Breast epithelium (tissue), 4 donors: ENCODE results near the gene SCAF4. TPM values are rescaled to one million over a fixed set of nuclear protein-coding genes. Genes with fewer than 3 reads are reported as not detected.
"Not testable (repeated sequence)": the region's sequence is repeated elsewhere in the genome, so short reads cannot be mapped to it uniquely, and the experiment has no call there.

ENCODE experiments used
- DNase-seq, 2 donors: peaks; one replicate each; pipeline ENCODE4 v3.0.0-alpha.2; 2019; ENCODE audit warnings: low spot score in 2 of 2
- H3K27ac ChIP-seq, 2 donors: fragments of 200-600 bp; sonication (generic) in 1 of 2; one replicate each; pipeline ENCODE4 v1.5.1; 2016 to 2019; ENCODE audit warnings: mild to moderate bottlenecking in 1 of 2
- H3K27me3 ChIP-seq, 2 donors: fragments of 200-600 bp; sonication (generic) in 1 of 2; one replicate each; pipeline versions ENCODE4 v1.5.1 to v1.6.0; 2017 to 2019; ENCODE audit warnings: control low read depth in 1 of 2, mild to moderate bottlenecking in 1 of 2
- H3K36me3 ChIP-seq: fragments of 200-600 bp; one replicate; pipeline ENCODE4 v1.5.1; 2019
- H3K4me1 ChIP-seq, 2 donors: fragments of 200-600 bp; sonication (generic); one replicate each; pipeline ENCODE4 v1.5.1; 2016 to 2019; ENCODE audit warnings: control low read depth in 1 of 2
- H3K4me3 ChIP-seq, 3 donors: fragments of 200-600 bp; sonication (generic); 1 replicate in 2 of 3; 2 replicates in 1 of 3; pipeline ENCODE4 v1.5.1; 2016 to 2019; ENCODE audit warnings: mild to moderate bottlenecking in 3 of 3, moderate library complexity in 2 of 3
- H3K9me3 ChIP-seq, 2 donors: fragments of 200-600 bp; sonication (generic) in 1 of 2; one replicate each; pipeline ENCODE4 v1.5.1; 2016 to 2019; ENCODE audit warnings: control low read depth in 1 of 2
- POLR2A ChIP-seq: fragments of 450-650 bp; IDR thresholded peaks from one replicate; pipeline ENCODE4 v1.6.1; 2016; ENCODE audit warnings: antibody characterized with exemption, mild to moderate bottlenecking, moderate library complexity
- POLR2AphosphoS5 ChIP-seq, 3 donors: sonication (generic); formaldehyde crosslinking; IDR thresholded peaks; one replicate each; pipeline ENCODE4 v1.6.1; 2017; ENCODE audit warnings: antibody characterized with exemption in 3 of 3
- intact Hi-C: fragments of 100-400 bp; cut with DNase I; formaldehyde crosslinking; loops from one replicate; pipeline ENCODE4 v1.15.1; 2023; ENCODE audit warnings: low total_unique reads
- total RNA-seq, 3 donors: library from RNA; depleted of rRNA; stranded (reverse); fragments of >200 nt; gene quantifications; one replicate each; pipeline ENCODE4 v1.1.0, GENCODE V29; 2016
- TF ChIP-seq, protein P1 (sequence below), 3 donors: fragments of 450-650 bp; IDR thresholded peaks; one replicate each; pipeline ENCODE4 v1.5.1; 2016 to 2017; ENCODE audit warnings: antibody characterized with exemption in 3 of 3, mild to moderate bottlenecking in 3 of 3, moderate library complexity in 3 of 3

SCAF4 gene
- total RNA-seq, 3 donors from 2014 or later = 17.4 to 22.8 (median 18.4) TPM

DNA sequence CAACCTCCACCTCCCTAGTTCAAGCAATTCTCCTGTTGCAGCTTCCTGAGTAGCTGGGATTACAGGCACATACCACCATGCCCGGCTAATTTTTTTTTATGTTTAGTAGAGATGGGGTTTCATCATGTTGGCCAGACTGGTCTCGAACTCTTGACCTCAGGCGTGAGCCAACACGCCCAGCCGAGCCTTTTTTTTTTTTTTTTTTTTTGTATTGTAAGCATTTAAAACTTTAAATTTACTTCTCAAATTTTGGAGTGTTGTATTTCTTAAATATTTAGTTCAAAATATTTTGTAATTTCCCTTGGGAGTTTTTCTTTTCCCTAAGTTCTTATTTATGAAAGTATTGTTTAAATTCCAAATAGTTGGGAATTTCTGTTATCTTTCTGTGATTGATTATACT is 9.2 kb upstream of the SCAF4 start:
- no peak for DNase-seq
- Histone ChIP-seq H3K4me3 (no peak overlapping the region), H3K9me3 (no peaks in the 10 kb centered on the region), H3K36me3 (no peaks in the 10 kb centered on the region), H3K27me3 (no peaks in the 10 kb centered on the region), H3K4me1 (no peaks in the 10 kb centered on the region), H3K27ac (no peak overlapping the region)
- no peak for TF ChIP-seq POLR2AphosphoS5 (IDR thresholded peaks at IDR 0.05)
- TF ChIP-seq, protein P1, sequence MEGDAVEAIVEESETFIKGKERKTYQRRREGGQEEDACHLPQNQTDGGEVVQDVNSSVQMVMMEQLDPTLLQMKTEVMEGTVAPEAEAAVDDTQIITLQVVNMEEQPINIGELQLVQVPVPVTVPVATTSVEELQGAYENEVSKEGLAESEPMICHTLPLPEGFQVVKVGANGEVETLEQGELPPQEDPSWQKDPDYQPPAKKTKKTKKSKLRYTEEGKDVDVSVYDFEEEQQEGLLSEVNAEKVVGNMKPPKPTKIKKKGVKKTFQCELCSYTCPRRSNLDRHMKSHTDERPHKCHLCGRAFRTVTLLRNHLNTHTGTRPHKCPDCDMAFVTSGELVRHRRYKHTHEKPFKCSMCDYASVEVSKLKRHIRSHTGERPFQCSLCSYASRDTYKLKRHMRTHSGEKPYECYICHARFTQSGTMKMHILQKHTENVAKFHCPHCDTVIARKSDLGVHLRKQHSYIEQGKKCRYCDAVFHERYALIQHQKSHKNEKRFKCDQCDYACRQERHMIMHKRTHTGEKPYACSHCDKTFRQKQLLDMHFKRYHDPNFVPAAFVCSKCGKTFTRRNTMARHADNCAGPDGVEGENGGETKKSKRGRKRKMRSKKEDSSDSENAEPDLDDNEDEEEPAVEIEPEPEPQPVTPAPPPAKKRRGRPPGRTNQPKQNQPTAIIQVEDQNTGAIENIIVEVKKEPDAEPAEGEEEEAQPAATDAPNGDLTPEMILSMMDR (IDR thresholded peaks at IDR 0.05) = no peak
- no peak for TF ChIP-seq POLR2A
- intact Hi-C loops = no loop called here

DNA sequence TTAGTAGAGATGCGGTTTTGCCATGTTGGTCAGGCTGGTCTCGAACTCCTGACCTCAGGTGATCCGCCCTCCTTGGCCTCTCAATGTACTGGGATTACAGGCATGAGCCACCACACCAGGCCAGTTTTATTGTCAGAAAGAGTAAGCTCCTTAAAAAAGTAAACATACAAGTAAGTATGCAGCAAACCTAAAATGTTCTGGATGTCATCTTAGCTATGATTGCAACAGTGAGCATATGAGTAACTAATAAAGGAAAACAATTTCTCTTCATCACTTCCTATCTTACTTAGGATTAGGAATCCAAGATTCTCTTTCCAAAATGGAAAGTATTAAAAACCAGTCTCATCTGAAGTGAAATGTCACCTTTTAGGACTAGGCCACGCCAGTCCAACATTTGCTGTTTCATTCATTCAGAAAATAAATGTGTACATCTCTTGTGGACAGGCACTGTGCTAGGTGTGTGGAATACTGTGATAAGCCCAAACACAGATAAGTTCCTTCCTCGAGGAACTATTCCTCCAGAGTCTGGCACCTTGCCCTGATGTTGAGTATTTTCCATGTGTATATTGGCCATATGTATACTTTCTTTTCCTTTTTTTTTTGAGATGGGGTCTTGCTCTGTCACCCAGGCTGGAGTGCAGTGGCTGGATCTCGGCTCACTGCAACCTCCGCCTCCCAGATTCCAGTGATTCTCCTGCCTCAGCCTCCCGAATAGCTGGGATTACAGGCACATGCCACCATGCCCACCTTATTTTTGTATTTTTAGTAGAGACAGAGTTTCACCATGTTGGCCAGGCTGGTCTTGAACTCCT is 5.9 kb upstream of the SCAF4 start:
- intact Hi-C loops, DNase-seq, H3K27ac ChIP-seq, H3K4me1 ChIP-seq, H3K9me3 ChIP-seq, H3K27me3 ChIP-seq, H3K4me3 ChIP-seq, H3K36me3 ChIP-seq: not testable (repeated sequence)

DNA sequence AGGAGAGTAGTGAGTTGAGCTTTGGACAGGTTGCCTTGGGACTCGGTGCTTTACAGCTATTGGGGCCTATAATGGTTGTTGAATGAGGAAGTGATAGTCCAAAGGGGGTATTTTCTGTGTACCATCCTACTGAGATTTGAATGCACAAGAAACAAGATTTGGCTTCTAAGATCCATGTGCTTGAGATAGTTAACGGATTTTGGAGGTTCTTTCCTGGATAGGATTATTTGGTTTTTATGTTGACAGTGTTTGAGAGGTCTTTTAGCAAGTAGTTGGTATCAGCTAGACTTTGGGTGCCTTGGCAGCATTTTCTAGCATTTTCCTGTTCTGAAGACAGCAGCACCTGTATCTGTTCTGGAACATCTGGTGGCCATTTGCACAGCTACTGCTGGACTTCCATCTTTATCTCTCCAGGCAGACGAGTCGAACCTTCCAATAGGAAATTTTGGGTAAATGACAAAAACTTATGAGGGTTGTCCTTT is 3.6 kb upstream of the SCAF4 start:
- Histone ChIP-seq H3K4me3 (no peak overlapping the region), H3K27ac (no peak overlapping the region), H3K9me3 (no peaks in the 10 kb centered on the region), H3K4me1 (peaks cover 2 to 6% of the 10 kb centered on the region in 2 donors), H3K36me3 (no peaks in the 10 kb centered on the region), H3K27me3 (no peaks in the 10 kb centered on the region)
- intact Hi-C loops = no loop called here
- DNase-seq = no peak
- no peak for TF ChIP-seq POLR2AphosphoS5 (IDR thresholded peaks at IDR 0.05)
- TF ChIP-seq POLR2A = no peak
- TF ChIP-seq, protein P1 (IDR thresholded peaks at IDR 0.05) = no peak

DNA sequence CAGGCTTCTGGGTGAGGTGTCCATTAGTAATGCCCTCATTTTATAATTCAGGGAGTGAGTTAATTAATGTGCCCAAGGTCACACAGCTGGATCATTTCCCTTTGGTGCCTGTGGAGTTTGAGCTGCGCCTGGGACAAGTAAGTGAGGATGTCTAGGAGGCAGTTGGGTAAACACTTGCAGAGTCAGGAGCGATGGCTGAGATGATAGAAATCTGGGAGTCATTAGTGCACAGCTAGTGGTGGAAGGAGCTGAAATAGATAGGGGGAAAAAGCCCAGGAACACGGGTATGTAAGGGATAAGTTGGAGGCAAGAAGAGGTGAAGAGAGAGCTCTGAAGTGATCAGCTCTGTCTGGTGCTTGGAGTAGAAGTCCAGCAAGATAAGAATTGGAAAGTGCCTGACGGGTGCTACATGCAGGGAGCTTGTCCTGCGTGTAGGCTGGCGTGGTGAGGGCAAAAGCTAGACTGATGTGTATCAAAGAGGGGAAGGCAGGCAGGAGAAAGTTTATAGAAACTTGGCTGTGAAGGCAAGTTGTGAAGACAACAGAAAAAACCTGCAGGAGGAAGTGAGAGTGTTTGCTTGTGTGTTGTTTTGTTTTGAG is 1.7 kb upstream of the SCAF4 start:
- Histone ChIP-seq H3K36me3 (no peaks in the 10 kb centered on the region), H3K9me3 (no peaks in the 10 kb centered on the region), H3K4me3 (no peak overlapping the region), H3K4me1 (peaks cover 6 to 19% of the 10 kb centered on the region in 2 donors), H3K27me3 (no peaks in the 10 kb centered on the region), H3K27ac (peak overlapping the region; percentile 96)
- DNase-seq = no peak
- TF ChIP-seq POLR2A (no peak), POLR2AphosphoS5 (IDR thresholded peaks at IDR 0.05) (no peak)
- TF ChIP-seq, protein P1 (IDR thresholded peaks at IDR 0.05) = no peak
- intact Hi-C loops = no loop called here

DNA sequence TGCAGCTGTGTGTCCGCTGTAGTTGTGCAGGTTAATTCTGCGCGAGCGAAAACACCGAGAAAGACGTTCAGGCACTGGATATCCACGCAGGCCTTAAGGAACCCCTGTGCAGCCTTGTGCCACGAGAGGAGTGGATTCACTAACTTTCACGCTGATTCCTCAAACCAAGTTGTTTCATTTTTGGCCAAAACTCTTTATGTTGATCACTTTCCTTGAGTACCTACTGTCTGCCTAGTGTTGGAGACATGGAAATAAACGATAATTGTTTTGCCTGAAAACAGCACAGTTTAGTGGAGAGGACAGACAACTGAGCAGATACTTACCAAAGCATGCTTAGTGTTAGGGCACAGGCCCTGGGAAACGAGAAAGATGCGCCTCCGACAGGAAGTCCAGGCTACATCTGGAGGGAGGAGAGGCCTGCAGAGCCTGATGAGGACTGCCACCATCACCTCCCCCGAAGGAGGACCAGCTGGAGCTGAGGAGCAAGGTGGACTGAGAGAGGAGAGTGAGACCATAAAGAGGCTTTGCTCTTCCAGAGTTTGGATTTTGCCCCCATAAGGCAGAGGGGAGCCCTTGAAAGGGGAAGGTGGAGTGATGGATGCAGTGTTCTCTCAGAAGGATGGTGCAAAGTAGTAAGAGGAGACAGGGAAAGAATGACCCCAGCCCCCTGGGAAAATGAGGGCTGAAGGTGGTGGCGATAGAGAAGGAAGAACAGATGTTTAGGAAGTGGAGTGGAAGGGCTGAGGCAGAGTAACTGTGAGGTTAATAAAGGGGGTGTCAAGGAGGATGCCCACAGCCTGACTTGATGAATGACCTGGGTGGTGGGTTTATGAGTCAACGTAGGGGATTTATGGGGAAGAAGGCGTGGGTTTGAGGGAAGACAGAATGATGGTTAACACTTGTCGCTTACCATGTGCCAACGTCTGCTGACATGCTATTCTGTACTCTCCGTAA is 956 bp upstream of the SCAF4 start:
- H3K4me3 ChIP-seq = peak overlapping the region; percentile 97 to 99 (median 98)
- peaks cover 6 to 19% of the 10 kb centered on the region in 2 donors for H3K4me1 ChIP-seq
- no peak for DNase-seq
- peak overlapping the region; percentile 96 for H3K27ac ChIP-seq
- H3K27me3 ChIP-seq = no peaks in the 10 kb centered on the region
- H3K36me3 ChIP-seq = no peaks in the 10 kb centered on the region
- H3K9me3 ChIP-seq = no peaks in the 10 kb centered on the region
- intact Hi-C loops = no loop called here
- TF ChIP-seq POLR2AphosphoS5 (IDR thresholded peaks at IDR 0.05) (no peak), POLR2A (no peak)
- TF ChIP-seq, protein P1 (IDR thresholded peaks at IDR 0.05) = no peak
